KG1 (cell line): ENCODE measurements around the gene NRG3.
"Not testable (repeated sequence)": the region's sequence is repeated elsewhere in the genome, so short reads cannot be mapped to it uniquely, and the experiment has no call there.

Experiments used
- DNase-seq: peaks from one replicate; lab custom pipeline; 2025; lab: John Stamatoyannopoulos, UW

Gene NRG3

GRCh38 chr10:82982110-82982608 is 1107.2 kb downstream of the NRG3 start:
- no peak for DNase-seq

DNA sequence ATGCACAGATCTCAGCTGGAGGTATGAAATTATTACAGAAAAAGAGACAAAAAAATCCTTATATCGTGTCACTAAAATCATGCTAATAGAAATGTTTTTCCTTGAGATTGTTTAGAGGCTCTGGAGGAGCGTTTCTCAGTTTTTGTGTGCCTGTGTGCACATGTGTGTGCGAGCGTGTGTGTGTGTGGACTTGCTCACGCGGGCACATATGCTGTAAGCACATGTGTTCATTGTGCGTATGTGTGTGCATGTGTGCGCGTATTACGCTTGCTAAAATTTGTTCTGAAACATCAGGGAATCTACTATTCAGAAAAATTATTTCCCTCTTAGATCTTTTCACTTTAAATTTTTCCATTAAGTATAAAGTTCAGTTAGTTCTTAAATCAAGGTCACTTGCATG is 1111.2 kb downstream of the NRG3 start:
- no peak for DNase-seq

- not testable (repeated sequence) for DNase-seq
These were observed 1131.5 kb downstream of the NRG3 start for GRCh38 chr10:83006479-83006878.

DNA sequence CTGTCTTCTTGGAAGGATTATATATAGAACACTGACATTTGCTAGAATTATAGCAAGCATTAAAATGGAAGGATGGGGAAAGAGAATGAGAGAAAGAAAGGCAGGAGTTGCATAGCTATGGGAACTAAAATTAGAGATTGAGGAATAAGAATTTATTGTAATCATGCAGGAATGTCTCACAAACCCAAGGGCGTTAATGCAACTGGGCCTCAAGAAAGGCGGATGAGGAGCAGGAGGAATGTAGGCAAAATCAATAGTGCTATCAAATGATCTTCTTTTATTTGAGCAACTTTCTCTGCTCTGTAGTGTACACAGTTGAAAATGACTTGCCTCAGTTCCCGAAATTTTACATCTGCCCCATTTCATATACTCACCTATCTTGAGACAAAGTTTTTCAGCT is 1132.5 kb downstream of the NRG3 start:
- no peak for DNase-seq

DNA sequence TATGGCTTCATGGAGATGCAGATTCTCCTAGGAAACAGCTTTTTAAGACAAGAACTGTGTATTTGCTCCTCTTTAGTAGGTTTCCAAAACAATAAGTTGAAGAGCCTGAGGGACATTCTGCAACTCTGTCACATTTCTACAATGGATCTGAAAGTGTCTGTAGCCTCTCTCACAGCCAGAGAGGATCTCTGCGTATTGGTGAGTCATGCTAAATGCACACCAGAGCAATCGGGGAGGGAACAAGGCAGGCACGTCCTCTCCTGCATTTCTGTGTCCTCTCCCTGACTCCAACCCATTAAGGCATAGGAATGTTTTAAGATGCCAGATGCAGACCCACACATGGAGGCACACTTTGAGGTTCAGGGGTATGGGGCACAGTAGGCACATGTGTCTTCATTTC is 1137.9 kb downstream of the NRG3 start:
- no peak for DNase-seq

DNA sequence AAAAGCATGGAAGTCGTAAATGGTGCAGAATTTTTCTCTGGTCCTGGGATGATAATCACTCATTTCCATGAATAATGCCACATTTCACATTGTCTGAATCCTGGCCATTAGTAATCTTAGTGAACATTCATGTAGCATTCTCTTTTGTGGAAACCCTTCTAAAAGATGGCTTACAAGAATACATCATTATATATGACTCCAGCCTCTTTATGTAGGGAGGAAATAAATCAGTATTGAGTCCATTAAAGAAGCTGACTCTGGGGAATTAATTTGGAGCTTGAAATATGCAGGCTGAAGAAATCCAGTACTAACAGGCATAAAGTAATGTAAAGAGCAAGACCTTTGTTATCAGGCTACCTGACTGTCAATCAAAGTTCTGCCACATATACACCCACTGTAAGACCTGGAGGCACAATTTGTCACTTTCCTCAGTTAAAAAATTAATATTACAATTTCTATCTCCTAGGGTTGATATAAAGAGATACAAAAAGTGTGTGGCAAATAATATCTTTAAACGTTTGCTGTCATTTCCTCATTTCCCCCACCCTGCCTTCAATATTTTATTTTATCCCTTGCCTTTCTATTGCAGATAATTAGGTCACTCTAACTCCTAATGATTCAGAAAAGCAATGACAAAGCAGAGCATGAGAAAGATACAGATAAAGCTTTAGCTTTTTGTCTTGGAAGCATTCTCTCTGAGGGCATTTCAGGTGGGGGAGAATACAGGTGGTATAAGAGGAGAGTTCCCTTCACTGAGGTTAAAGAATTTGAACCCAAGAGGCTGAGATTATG is 1142.3 kb downstream of the NRG3 start:
- no peak for DNase-seq

DNA sequence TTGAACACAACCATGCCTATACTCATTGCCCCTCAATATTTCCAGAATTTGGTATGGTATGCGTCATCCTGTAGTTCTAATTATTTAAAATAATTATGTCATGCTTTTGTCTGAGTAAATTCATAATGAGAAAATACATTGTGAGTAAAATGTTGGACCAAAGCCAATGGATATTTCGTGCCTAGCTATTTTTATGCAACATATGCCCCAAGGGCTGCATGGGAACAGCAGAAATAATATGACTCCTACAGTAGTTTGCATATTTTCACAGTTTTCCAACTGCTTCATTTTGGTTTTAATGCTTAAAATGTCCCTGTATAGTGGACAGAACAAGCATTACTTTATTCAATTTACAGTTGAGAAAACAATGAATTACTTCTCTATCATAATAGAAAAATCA is 1148.7 kb downstream of the NRG3 start:
- no peak for DNase-seq
